Measurements from ENCODE around the gene PRR20G. TPM values are rescaled to one million over a fixed set of nuclear protein-coding genes. Genes with fewer than 3 reads are reported as not detected.

PRR20G gene
- total and polyA plus RNA-seq, 9 of the 15 experiments (the other 6 are each of a cell fraction or from before 2014, with no cell fraction given): not detected

DNA sequence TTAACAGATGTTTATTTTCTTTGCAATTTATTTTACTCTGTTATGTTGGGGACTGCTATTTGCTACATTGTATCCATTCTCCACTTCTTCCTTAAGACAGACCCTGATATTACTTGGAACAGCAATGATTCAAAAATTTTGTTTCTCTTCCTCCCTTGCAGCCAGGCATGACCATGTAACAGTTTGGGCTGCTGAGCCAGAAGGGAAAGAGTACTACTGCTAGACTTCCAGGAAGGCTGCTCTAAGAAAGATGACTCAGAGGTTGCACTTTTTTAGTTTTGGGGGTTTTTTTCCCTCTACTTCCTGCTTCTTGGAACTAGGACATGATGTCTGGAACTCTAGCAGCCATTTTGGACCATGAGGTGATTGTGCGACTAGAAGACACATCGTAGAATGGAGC is 10.3 kb downstream of the PRR20G start (continued):
- TF ChIP-seq, protein P1, sequence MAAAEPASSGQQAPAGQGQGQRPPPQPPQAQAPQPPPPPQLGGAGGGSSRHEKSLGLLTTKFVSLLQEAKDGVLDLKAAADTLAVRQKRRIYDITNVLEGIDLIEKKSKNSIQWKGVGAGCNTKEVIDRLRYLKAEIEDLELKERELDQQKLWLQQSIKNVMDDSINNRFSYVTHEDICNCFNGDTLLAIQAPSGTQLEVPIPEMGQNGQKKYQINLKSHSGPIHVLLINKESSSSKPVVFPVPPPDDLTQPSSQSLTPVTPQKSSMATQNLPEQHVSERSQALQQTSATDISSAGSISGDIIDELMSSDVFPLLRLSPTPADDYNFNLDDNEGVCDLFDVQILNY (CRISPR knock-in tag; IDR thresholded peaks at IDR 0.05): no peak
- no peak for TF ChIP-seq DDX20 (tag; IDR thresholded peaks at IDR 0.05; ENCODE audit: low read depth)
- no peak for TF ChIP-seq BRD9 (IDR thresholded peaks at IDR 0.05; ENCODE audit: low read depth, partially characterized antibody)
- no peak for TF ChIP-seq SAP30 (IDR thresholded peaks at IDR 0.05; ENCODE audit: borderline replicate concordance, insufficient read depth, low read depth, low read length, poor library complexity, severe bottlenecking)
- no peak for TF ChIP-seq HSF4 (CRISPR knock-in tag; IDR thresholded peaks at IDR 0.05; ENCODE audit: borderline replicate concordance)
- TF ChIP-seq SMARCB1 (IDR thresholded peaks at IDR 0.05; ENCODE audit: insufficient read length, low read depth): no peak
- TF ChIP-seq COPS2 (conservative IDR thresholded peaks at IDR 0.05): no peak
- no peak for TF ChIP-seq NUFIP1 (IDR thresholded peaks at IDR 0.05; ENCODE audit: partially characterized antibody)

DNA sequence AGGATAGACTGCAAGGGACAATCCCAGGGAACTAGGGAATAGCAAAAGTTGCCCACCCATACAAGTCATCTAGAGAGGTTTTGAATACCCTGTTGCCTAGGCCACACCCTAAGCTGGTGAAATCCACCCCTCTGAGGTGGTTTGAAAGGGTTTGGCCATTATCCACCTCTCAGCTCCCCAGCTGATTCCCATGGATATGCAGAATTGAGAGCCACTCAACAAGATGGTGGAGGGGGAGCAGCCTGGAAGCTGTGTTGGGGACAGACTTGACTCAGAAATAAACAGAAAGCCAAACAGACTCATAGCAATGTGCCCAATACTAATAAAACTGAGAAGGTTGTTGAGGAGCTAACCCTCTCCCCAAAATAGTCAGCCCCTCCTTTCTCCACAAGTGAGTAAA is 10.9 kb downstream of the PRR20G start:
- Histone ChIP-seq H2AFZ (ENCODE audit: low read depth, low read length) (no peak overlapping the region), H3K9me1 (ENCODE audit: control insufficient read depth, insufficient read depth, low read length) (no peaks in the 10 kb centered on the region), H3K4me3 (no peak overlapping the region), H3K4me1 (replicated peaks in 1 of 2; ENCODE audit: control insufficient read depth in 2 of 2, insufficient read depth in 2 of 2, low read length in 2 of 2) (no peaks in the 10 kb centered on the region), H3K9me3 (replicated peaks; ENCODE audit: control insufficient read depth, insufficient read depth, low read depth, low read length) (no peaks in the 10 kb centered on the region), H3K4me2 (ENCODE audit: insufficient read depth, low read length) (no peak overlapping the region), H3K27ac (ENCODE audit: extremely low read depth, low read depth, low read length) (no peak overlapping the region), H4K20me1 (replicated peaks; ENCODE audit: control insufficient read depth, insufficient read depth, low read length) (no peaks in the 10 kb centered on the region), H3K27me3 (ENCODE audit: control insufficient read depth in 2 of 2, insufficient read depth in 2 of 2, low read length in 2 of 2) (no peaks in the 10 kb centered on the region), H3K36me3 (ENCODE audit: control insufficient read depth, insufficient read depth, low read length) (no peaks in the 10 kb centered on the region), H3K9ac (ENCODE audit: insufficient read depth in 1 of 2, low read depth in 2 of 2, low read length in 2 of 2) (no peak overlapping the region), H3K79me2 (ENCODE audit: control insufficient read depth, insufficient read depth, low read length) (no peaks in the 10 kb centered on the region)
- no peak for DNase-seq (ENCODE audit: extremely low read depth in 1 of 4, low spot score in 3 of 4)
- ChIA-PET POLR2A (no interaction called here), CTCF (ENCODE audit: low intra/inter-chr PET ratio) (no interaction called here)
- ATAC-seq: no peak
- no TSS peak for BruUV-seq (replicated peaks)
- TF ChIP-seq SRSF7 (optimal IDR thresholded peaks at IDR 0.05; ENCODE audit: low read depth, low read length): no peak
- no peak for FAIRE-seq
- in situ Hi-C loops (cut with MboI) (no loop called here), intact Hi-C loops (cut with micrococcal nuclease) (no loop called here)
